Prostate gland (tissue), 2 donors: ENCODE measurements around the gene TCHHL1.

ENCODE experiments used
- CTCF ChIP-seq, 4 experiments: fragments of 200-600 bp in 2 of 4; fragments of 450-650 bp in 2 of 4; sonication (generic) in 2 of 4; IDR thresholded peaks; 1 replicate in 3 of 4; 2 replicates in 1 of 4; pipeline ENCODE4 v1.5.1; 2016 to 2019; ENCODE audit warnings: antibody characterized with exemption in 4 of 4, mild to moderate bottlenecking in 2 of 4, moderate library complexity in 2 of 4
- POLR2AphosphoS5 ChIP-seq: sonication (generic); formaldehyde crosslinking; IDR thresholded peaks from one replicate; pipeline ENCODE4 v1.6.1; 2017; ENCODE audit warnings: antibody characterized with exemption

GRCh38 chr1:152107031-152107983, 18.4 kb upstream of the TCHHL1 start:
- TF ChIP-seq CTCF (IDR thresholded peaks at IDR 0.05) (no peak), POLR2AphosphoS5 (no peak)
